Sciatic nerve (tissue), 2 donors: ENCODE results near the gene IL6. TPM values are rescaled to one million over a fixed set of nuclear protein-coding genes. Genes with fewer than 3 reads are reported as not detected.

ENCODE experiments used
- ATAC-seq: fragments of 200-7000 bp; cut with Tn5 transposase; one replicate; pipeline ENCODE4 v1.9.1; 2020; ENCODE audit warnings: mild to moderate bottlenecking, moderate library complexity
- DNase-seq: peaks from one replicate; pipeline ENCODE4 v3.0.0-alpha.2; 2020; ENCODE audit warnings: low spot score
- intact Hi-C: fragments of 100-400 bp; cut with DNase I; formaldehyde crosslinking; loops from one replicate; pipeline ENCODE4 v1.14.2; 2022
- total RNA-seq: library from RNA; stranded (reverse); fragmentation: NEBNext Ultra II Directional; extraction: Animal tissue kit (Norgen Biotek cat#: 25700); gene quantifications from one replicate; pipeline ENCODE4 v1.2.1, GENCODE V29; 2021
- donor health status: DM: no; HTN: no; CAD: no.
- donor health status: DM: no; HTN: no; CAD: no.

The IL6 gene
- total RNA-seq, 1 donor from 2014 or later: 28.1 TPM

- peak; percentile 2 for ATAC-seq
- peak; percentile 73 for DNase-seq
- intact Hi-C loops: loop anchor here (10.0 kb wide), 1 partner anchor 168 kb away; no protein-coding TSS in a partner anchor
Observed at GRCh38 chr7:22723181-22723601, 3.8 kb upstream of the IL6 start.

- no peak for DNase-seq
- no peak for ATAC-seq
- intact Hi-C loops: loop anchor here (10.0 kb wide), 1 partner anchor 169 kb away; no protein-coding TSS in a partner anchor
Observed at GRCh38 chr7:22723637-22724036, 3.4 kb upstream of the IL6 start.

- DNase-seq: no peak
- no peak for ATAC-seq
- intact Hi-C loops: loop anchor here (10.0 kb wide), 1 partner anchor 170 kb away; no protein-coding TSS in a partner anchor
Observed at GRCh38 chr7:22724861-22725260, 2.1 kb upstream of the IL6 start.

DNA sequence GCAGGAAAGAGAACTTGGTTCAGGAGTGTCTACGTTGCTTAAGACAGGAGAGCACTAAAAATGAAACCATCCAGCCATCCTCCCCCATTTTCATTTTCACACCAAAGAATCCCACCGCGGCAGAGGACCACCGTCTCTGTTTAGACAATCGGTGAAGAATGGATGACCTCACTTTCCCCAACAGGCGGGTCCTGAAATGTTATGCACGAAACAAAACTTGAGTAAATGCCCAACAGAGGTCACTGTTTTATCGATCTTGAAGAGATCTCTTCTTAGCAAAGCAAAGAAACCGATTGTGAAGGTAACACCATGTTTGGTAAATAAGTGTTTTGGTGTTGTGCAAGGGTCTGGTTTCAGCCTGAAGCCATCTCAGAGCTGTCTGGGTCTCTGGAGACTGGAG lies 1.4 kb upstream of the IL6 start:
- ATAC-seq (peak; percentile 4), DNase-seq (no peak)
- intact Hi-C loops: loop anchor here (10.0 kb wide), 1 partner anchor 171 kb away; no protein-coding TSS in a partner anchor

DNA sequence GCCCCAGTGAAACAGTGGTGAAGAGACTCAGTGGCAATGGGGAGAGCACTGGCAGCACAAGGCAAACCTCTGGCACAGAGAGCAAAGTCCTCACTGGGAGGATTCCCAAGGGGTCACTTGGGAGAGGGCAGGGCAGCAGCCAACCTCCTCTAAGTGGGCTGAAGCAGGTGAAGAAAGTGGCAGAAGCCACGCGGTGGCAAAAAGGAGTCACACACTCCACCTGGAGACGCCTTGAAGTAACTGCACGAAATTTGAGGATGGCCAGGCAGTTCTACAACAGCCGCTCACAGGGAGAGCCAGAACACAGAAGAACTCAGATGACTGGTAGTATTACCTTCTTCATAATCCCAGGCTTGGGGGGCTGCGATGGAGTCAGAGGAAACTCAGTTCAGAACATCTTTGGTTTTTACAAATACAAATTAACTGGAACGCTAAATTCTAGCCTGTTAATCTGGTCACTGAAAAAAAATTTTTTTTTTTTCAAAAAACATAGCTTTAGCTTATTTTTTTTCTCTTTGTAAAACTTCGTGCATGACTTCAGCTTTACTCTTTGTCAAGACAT lies 574 bp upstream of the IL6 start:
- DNase-seq (no peak), ATAC-seq (peak; percentile 66)
- intact Hi-C loops: loop anchor here (10.0 kb wide), 1 partner anchor 172 kb away; no protein-coding TSS in a partner anchor

DNA sequence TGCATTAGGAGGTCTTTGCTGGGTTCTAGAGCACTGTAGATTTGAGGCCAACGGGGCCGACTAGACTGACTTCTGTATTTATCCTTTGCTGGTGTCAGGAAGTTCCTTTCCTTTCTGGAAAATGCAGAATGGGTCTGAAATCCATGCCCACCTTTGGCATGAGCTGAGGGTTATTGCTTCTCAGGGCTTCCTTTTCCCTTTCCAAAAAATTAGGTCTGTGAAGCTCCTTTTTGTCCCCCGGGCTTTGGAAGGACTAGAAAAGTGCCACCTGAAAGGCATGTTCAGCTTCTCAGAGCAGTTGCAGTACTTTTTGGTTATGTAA lies 675 bp downstream of the IL6 start:
- no peak for ATAC-seq
- intact Hi-C loops: loop anchor here (10.0 kb wide), 1 partner anchor 173 kb away; no protein-coding TSS in a partner anchor
- DNase-seq: no peak

DNA sequence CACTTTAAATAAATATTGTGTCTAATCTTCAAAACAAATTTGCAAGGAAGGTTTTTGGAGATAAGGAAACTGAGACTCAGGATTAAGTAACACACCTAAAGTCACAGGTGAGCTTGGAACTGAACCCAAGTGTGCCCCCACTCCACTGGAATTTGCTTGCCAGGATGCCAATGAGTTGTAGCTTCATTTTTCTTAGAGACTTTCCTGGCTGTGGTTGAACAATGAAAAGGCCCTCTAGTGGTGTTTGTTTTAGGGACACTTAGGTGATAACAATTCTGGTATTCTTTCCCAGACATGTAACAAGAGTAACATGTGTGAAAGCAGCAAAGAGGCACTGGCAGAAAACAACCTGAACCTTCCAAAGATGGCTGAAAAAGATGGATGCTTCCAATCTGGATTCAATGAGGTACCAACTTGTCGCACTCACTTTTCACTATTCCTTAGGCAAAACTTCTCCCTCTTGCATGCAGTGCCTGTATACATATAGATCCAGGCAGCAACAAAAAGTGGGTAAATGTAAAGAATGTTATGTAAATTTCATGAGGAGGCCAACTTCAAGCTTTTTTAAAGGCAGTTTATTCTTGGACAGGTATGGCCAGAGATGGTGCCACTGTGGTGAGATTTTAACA lies 1.5 kb downstream of the IL6 start:
- DNase-seq (no peak), ATAC-seq (no peak)
- intact Hi-C loops: loop anchor here (10.0 kb wide), 1 partner anchor 174 kb away; no protein-coding TSS in a partner anchor

- ATAC-seq: no peak
- intact Hi-C loops: loop anchor here (10.0 kb wide), 1 partner anchor 175 kb away; no protein-coding TSS in a partner anchor
- DNase-seq: no peak
Observed at GRCh38 chr7:22729180-22729825, 2.3 kb downstream of the IL6 start.

GRCh38 chr7:22730066-22730710 lies 3.2 kb downstream of the IL6 start:
- intact Hi-C loops: no loop called here
- ATAC-seq: no peak
- no peak for DNase-seq

DNA sequence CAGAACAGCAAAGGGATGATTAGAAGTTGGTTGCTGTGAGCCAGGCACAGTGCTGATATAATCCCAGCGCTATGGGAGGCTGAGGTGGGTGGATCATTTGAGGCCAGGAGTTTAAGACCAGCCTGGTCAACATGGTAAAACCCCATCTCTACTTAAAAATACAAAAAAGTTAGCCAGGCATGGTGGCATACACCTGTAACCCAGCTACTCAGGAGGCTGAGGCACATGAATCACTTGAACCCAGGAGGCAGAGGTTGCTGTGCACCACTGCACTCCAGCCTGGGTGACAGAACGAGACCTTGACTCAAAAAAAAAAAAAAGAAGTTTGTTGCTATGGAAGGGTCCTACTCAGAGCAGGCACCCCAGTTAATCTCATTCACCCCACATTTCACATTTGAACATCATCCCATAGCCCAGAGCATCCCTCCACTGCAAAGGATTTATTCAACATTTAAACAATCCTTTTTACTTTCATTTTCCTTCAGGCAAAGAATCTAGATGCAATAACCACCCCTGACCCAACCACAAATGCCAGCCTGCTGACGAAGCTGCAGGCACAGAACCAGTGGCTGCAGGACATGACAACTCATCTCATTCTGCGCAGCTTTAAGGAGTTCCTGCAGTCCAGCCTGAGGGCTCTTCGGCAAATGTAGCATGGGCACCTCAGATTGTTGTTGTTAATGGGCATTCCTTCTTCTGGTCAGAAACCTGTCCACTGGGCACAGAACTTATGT lies 4.1 kb downstream of the IL6 start:
- intact Hi-C loops: no loop called here
- no peak for ATAC-seq
- DNase-seq: no peak

GRCh38 chr7:22731766-22732165 lies 4.8 kb downstream of the IL6 start:
- ATAC-seq: no peak
- no peak for DNase-seq
- intact Hi-C loops: no loop called here

- intact Hi-C loops: no loop called here
- DNase-seq (no peak), ATAC-seq (no peak)
Observed at GRCh38 chr7:22732556-22733126, 5.6 kb downstream of the IL6 start.

- DNase-seq (no peak), ATAC-seq (no peak)
- intact Hi-C loops: no loop called here
Observed at GRCh38 chr7:22733761-22734160, 6.8 kb downstream of the IL6 start.

- ATAC-seq (no peak), DNase-seq (no peak)
- intact Hi-C loops: no loop called here
Observed at GRCh38 chr7:22743014-22743413, 16.0 kb downstream of the IL6 start.

DNA sequence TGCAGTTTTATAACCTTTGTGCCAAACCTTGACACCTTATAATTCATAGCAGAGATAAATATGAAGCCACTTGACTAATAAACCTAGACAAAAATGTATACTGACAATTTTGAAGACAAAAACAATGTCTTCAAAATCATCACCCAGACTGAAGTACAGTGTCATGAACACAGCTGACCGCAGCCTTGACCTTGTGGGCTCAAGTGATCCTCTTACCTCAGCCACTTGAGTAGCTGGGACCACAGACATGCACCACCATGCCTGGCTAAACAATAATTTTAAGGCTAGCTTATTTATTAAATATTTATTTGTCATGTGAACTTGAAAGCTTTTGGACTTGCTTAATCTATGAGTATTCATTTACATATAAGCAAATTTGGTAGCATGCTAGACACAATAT lies 24.3 kb downstream of the IL6 start:
- intact Hi-C loops: no loop called here
- no peak for DNase-seq
- ATAC-seq: no peak

- DNase-seq (no peak), ATAC-seq (no peak)
- intact Hi-C loops: no loop called here
Observed at GRCh38 chr7:22757338-22757994, 30.5 kb downstream of the IL6 start.

DNA sequence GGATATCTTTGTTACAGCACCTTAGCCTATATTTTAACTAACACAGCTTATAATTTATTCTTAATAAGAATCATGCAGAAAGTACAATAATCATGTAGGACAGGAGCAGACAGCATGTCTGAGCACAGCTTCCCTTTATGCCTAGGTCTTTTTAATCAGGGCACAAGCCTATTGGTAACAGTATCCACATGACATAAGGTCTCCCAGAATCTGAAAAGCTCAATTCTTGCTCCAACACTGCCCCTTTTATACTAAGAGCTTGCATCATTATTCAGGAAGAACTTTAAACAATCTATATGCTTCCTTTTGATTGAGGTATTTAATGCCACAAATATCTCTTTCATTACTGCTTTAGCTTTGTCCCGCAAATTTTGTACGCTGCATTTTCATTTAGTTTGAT lies 31.6 kb downstream of the IL6 start:
- intact Hi-C loops: no loop called here
- no peak for ATAC-seq

GRCh38 chr7:22759721-22760120 lies 32.7 kb downstream of the IL6 start:
- no peak for ATAC-seq
- DNase-seq: no peak
- intact Hi-C loops: no loop called here

More for the DNA sequence above, 31.6 kb downstream of the IL6 start:
- no peak for DNase-seq
